ENCODE results near the gene KCTD6. TPM values are rescaled to one million over a fixed set of nuclear protein-coding genes. Genes with fewer than 3 reads are reported as not detected.
A peak's percentile ranks its signal among the peaks of the same experiment; 100 is the strongest.

KCTD6 gene
- total RNA-seq, 1 experiment from 2014 or later: 14.2 TPM

GRCh38 chr3:58462829-58463180, 29.1 kb upstream of the KCTD6 start:
- no peak for DNase-seq (ENCODE audit: low spot score)
- intact Hi-C loops (cut with micrococcal nuclease; ENCODE audit: unreplicated experiment): no loop called here
- BruUV-seq (replicated peaks): no TSS peak
- TF ChIP-seq EZH2 (IDR thresholded peaks at IDR 0.05; ENCODE audit: borderline replicate concordance, low read depth, low read length, poor library complexity, severe bottlenecking): no peak
- no peak for TF ChIP-seq CTCF (conservative IDR thresholded peaks at IDR 0.05; ENCODE audit: low read depth, low read length)
- H3K36me3 ChIP-seq (ENCODE audit: insufficient read depth, low read length, poor library complexity, severe bottlenecking): no peaks in the 10 kb centered on the region
- H3K4me1 ChIP-seq (ENCODE audit: insufficient read depth, low read length, poor library complexity, severe bottlenecking): peaks cover 15% of the 10 kb centered on the region
- no peak overlapping the region for H3K4me3 ChIP-seq (ENCODE audit: low read depth, low read length, poor library complexity, severe bottlenecking)
- ChIA-PET POLR2A (ENCODE audit: low non-redundant PET) (no interaction called here), CTCF (no interaction called here)
- no peaks in the 10 kb centered on the region for H3K27me3 ChIP-seq (replicated peaks; ENCODE audit: insufficient read depth, low read depth, low read length, poor library complexity)
- H3K27ac ChIP-seq (ENCODE audit: low read depth, low read length, poor library complexity, severe bottlenecking): no peak overlapping the region
- H3K9me3 ChIP-seq (ENCODE audit: low read depth, low read length, poor library complexity, severe bottlenecking): no peaks in the 10 kb centered on the region

DNA sequence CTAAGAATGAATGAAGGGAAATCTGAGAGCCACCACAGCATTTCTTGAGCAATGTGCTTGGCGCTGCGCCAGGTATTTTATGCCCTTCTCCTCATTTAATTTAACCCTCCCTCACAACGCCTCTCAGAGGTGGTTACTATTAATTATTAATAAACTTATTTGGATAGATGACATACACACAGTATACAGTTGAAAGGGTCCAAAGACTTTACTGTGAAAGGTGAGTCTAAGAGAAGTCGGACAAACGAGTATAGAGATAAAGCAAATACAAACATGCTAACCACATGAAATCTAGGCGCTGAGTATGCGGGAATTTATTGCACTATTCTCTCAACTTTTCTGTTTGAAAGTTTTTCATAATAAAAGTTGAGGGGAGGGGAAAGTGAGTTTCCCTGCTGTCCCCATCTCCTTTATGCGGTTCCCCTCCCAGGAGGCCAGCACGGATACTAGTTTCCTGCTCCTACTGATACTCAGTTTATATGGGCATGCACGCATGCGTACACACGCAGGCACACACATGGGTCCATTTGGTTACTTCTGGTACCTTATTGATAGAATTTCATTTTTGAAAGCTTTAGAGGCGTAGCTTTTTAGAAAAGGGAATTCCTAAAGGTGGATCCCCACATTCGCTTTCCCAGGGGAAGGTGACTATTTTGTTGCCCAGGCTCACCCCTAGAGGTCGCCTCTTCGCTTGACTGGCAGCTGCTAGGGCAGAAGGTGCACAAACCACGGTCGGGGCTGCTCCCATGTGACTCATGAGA, 28.5 kb upstream of the KCTD6 start:
- intact Hi-C loops (cut with micrococcal nuclease; ENCODE audit: unreplicated experiment): no loop called here
- H3K4me3 ChIP-seq (ENCODE audit: low read depth, low read length, poor library complexity, severe bottlenecking): peak overlapping the region; percentile 23
- H3K27ac ChIP-seq (ENCODE audit: low read depth, low read length, poor library complexity, severe bottlenecking): no peak overlapping the region
- peaks cover 15% of the 10 kb centered on the region for H3K4me1 ChIP-seq (ENCODE audit: insufficient read depth, low read length, poor library complexity, severe bottlenecking)
- ChIA-PET CTCF (interaction anchor here (1.0 kb wide), 1 partner anchor 29 kb away, joined by 3 read pairs; the partner anchor contains the start of gene KCTD6), POLR2A (ENCODE audit: low non-redundant PET) (no interaction called here)
- H3K27me3 ChIP-seq (replicated peaks; ENCODE audit: insufficient read depth, low read depth, low read length, poor library complexity): no peaks in the 10 kb centered on the region
- H3K36me3 ChIP-seq (ENCODE audit: insufficient read depth, low read length, poor library complexity, severe bottlenecking): no peaks in the 10 kb centered on the region
- TF ChIP-seq CTCF (conservative IDR thresholded peaks at IDR 0.05; ENCODE audit: low read depth, low read length): peak; percentile 78
- TF ChIP-seq EZH2 (IDR thresholded peaks at IDR 0.05; ENCODE audit: borderline replicate concordance, low read depth, low read length, poor library complexity, severe bottlenecking): no peak
- no TSS peak for BruUV-seq (replicated peaks)
- peak; percentile 76 for DNase-seq (ENCODE audit: low spot score)
- no peaks in the 10 kb centered on the region for H3K9me3 ChIP-seq (ENCODE audit: low read depth, low read length, poor library complexity, severe bottlenecking)

- no peak for DNase-seq (ENCODE audit: low spot score)
- Histone ChIP-seq H3K36me3 (ENCODE audit: insufficient read depth, low read length, poor library complexity, severe bottlenecking) (no peaks in the 10 kb centered on the region), H3K9me3 (ENCODE audit: low read depth, low read length, poor library complexity, severe bottlenecking) (no peaks in the 10 kb centered on the region), H3K27me3 (replicated peaks; ENCODE audit: insufficient read depth, low read depth, low read length, poor library complexity) (no peaks in the 10 kb centered on the region), H3K27ac (ENCODE audit: low read depth, low read length, poor library complexity, severe bottlenecking) (no peak overlapping the region), H3K4me3 (ENCODE audit: low read depth, low read length, poor library complexity, severe bottlenecking) (no peak overlapping the region), H3K4me1 (ENCODE audit: insufficient read depth, low read length, poor library complexity, severe bottlenecking) (peaks cover 15% of the 10 kb centered on the region)
- CTCF ChIA-PET: interaction anchor here (1.0 kb wide), 1 partner anchor 28 kb away, joined by 3 read pairs; the partner anchor contains the start of gene KCTD6
- no peak for TF ChIP-seq CTCF (conservative IDR thresholded peaks at IDR 0.05; ENCODE audit: low read depth, low read length)
- no TSS peak for BruUV-seq (replicated peaks)
- POLR2A ChIA-PET (ENCODE audit: low non-redundant PET): no interaction called here
- intact Hi-C loops (cut with micrococcal nuclease; ENCODE audit: unreplicated experiment): loop anchor here (2.0 kb wide), 1 partner anchor 69 kb away; no protein-coding TSS in a partner anchor
These were observed 28.0 kb upstream of the KCTD6 start for GRCh38 chr3:58463942-58464271.

All from A673 (cell line).